ENCODE results near the gene DLEC1.
A peak's percentile ranks its signal among the peaks of the same experiment; 100 is the strongest.
"Not testable (repeated sequence)": the region's sequence is repeated elsewhere in the genome, so short reads cannot be mapped to it uniquely, and the experiment has no call there.

Gene DLEC1

DNA sequence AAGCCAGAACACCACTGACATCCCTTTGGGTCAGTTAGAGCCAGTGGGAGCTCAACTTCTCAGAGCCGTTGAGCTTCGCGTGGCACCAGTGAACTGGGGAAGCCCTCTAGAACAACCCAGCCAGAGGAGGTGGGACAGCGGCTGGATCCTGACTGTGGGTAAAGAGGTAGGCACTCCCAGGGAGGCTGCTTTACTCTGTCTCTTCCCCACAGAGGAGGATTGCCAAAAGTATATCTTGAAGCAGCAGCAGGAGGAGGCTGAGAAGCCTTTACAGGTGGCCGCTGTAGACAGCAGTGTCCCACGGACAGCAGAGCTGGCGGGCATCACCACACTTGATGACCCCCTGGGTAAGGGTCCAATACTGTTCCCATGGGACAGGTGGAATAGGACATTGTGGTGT, 100.6 kb downstream of the DLEC1 start:
- DNase-seq: no peak

- DNase-seq: no peak
Observed at GRCh38 chr3:38140326-38141172, 101.5 kb downstream of the DLEC1 start.

- DNase-seq: no peak
Observed at GRCh38 chr3:38141173-38141951, 102.4 kb downstream of the DLEC1 start.

- DNase-seq: no peak
Observed at GRCh38 chr3:38141952-38142273, 102.9 kb downstream of the DLEC1 start.

- DNase-seq: no peak
Observed at GRCh38 chr3:38142959-38143358, 104.0 kb downstream of the DLEC1 start.

- DNase-seq: no peak
Observed at GRCh38 chr3:38143511-38143910, 104.5 kb downstream of the DLEC1 start.

DNA sequence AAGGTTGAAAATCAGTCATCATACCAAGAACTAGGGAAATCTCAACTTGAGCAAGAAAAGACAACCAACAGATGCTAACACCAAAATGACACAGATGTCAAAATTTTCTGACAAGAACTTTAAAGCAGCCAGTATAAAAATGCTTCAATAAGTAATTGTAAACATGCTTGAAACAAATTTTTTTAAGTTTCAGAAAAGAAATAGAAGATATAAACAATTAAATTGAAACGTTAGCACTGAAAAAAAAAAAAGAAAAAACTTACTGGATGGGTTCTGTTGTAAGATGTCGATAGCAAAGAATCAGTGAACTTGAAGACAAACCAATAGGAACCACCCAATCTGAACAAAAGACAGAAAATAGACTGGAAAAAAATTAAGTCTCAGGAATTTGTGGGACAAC, 107.5 kb downstream of the DLEC1 start:
- no peak for DNase-seq

GRCh38 chr3:38147421-38147820, 108.4 kb downstream of the DLEC1 start:
- DNase-seq: no peak

DNA sequence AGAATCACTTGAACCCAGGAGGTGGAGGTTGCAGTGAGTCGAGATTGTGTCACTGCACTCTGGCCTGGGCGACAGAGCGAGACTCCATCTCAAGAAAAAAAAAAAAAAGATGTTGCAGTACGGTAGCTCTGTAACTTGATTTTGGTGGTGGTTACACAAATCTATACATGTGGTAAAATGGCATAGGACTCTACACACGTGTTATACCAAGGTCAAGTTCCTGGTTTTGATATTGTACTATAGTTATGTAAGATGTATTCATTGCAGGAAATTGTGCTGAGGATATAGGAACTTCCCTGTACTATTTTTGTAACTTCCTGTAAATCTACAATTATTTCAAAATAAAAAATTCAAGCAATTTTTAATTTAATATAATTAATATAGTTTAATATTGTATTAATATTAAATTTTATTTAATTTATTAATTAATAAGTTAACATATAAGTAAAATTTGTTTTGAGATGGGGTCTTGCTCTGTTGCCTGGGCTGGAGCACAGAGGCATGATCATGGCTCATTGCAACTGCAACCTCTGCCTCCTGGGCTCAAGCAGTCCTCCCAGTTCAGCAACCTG, 109.4 kb downstream of the DLEC1 start:
- no peak for DNase-seq

- DNase-seq: no peak
Observed at GRCh38 chr3:38149708-38150107, 110.7 kb downstream of the DLEC1 start.

GRCh38 chr3:38150780-38151528, 111.9 kb downstream of the DLEC1 start:
- no peak for DNase-seq

- no peak for DNase-seq
Observed at GRCh38 chr3:38151667-38152265, 112.8 kb downstream of the DLEC1 start.

- DNase-seq: no peak
Observed at GRCh38 chr3:38152609-38153008, 113.6 kb downstream of the DLEC1 start.

DNA sequence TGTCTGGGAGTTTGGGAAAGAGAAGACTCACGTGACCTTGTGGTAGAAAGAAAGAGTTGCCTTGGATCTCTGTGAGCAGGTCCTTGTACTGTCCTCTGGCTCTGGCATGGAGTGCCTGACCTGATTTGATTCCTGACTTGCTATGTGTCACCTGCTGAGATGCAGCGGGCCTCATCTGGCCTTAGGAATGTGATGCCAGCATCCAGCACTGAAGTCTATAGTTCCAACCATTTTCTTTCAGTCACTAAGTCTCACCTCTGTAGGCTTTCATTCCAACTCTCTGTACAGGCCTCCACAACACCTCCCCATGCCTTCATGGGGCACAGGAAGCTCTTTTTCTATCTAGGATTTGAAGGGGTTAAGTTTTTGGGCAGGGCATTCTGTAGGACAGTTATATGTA, 114.2 kb downstream of the DLEC1 start:
- no peak for DNase-seq

- DNase-seq: no peak
Observed at GRCh38 chr3:38154033-38154494, 115.1 kb downstream of the DLEC1 start.

DNA sequence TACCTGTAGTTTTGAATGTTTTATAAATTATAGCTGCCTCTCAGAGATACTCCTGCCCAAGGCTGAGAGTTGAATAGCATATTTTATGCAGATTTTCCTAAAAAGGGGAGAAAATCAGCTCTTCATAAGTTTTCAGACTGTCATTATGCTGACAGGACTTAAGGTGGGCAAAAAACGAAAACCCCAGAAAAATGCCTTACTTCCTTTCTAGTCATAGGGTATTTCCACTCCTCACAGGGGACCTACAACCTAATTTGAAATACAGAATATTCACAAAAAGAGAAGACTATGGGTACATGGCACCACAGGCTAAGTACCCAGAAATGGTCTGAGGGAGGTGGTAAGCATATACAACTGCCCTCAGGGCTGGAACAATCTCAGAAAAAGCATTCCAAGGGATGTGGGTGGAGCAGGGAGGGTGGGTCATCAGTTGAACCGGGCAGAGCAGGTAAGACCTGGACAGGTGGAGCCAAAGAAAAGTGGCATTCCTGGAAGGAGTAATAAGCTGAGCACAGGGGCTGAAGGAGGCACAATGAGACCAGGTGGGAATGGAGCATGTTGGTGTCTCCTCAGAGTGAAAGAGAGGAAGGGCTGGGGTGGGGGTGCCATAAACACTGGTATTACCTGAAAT, 115.7 kb downstream of the DLEC1 start:
- no peak for DNase-seq

GRCh38 chr3:38155825-38156224, 116.8 kb downstream of the DLEC1 start:
- DNase-seq: no peak

GRCh38 chr3:38157117-38157516, 118.1 kb downstream of the DLEC1 start:
- DNase-seq: no peak

- DNase-seq: peak; percentile 5
Observed at GRCh38 chr3:38157595-38157994, 118.6 kb downstream of the DLEC1 start.

DNA sequence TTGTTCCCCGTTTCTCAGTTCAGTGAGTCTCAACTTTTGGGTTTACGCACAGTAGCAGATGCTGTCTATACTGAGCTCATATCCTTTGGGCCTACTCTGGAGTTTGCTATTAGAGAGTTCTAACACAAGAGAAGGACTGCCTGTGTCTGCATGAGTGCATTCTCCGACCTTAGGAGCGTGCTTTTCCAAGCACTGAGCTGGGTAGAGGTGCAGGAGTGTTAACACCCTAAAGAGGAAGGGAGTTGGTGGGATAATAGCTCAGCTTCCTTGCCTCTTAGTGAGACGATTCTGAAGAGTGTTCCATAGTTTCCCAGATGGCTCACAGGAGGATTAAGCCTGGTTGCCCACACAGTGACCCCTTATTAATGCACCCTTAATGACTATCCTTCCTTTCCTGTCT, 119.5 kb downstream of the DLEC1 start:
- no peak for DNase-seq

DNA sequence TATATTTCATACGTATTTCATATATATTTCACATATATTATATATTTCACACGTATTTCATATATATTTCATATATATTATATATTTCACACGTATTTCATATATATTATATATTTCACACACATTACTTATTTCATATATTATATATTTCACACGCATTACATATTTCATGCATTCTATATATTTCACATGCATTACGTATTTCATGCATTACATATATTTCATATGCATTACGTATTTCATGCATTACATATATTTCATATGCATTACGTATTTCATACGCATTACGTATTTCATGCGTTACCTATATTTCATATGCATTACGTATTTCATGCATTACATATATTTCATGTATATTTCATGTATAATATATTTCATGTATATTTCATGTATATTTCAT, 121.7 kb downstream of the DLEC1 start:
- DNase-seq: not testable (repeated sequence)

DNA sequence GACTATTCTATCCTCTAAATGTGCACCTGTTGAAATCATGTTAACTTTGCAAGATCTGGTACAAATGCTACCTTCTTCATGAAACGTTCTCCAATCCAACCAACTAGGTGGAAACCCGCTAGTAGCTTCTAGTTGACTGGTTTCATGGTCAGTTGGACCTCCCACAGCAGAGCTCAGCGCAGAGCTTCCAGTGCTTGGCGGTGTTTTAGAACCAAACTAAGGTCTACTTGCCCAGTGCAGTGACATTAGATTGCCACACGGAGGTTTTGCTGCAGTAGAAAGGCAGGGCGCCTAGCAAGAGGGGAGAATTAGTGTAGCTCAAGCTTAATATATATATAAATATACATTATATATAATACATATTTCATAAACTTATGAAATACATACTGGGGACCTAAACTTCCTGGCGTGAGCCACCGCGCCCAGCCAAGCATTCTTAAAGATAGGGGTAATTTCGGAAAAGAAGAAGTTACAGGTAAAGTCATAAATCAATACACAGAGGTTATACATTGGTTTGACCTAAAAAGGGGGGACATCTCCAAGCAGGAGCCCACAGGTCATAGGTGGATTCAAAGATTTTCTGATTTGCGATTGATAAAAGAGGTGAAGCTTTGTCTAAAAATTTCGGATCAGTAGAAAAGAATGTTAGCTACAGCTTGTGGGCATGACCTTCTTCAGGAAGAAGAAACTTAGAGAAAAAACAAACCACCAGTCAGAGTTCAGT, 124.3 kb downstream of the DLEC1 start:
- DNase-seq: no peak

All from NCI-H1105 treated with DMSO at 0.1 percent for 48 hours (cell line).